Measurements from ENCODE around the gene GRB2.

DNA sequence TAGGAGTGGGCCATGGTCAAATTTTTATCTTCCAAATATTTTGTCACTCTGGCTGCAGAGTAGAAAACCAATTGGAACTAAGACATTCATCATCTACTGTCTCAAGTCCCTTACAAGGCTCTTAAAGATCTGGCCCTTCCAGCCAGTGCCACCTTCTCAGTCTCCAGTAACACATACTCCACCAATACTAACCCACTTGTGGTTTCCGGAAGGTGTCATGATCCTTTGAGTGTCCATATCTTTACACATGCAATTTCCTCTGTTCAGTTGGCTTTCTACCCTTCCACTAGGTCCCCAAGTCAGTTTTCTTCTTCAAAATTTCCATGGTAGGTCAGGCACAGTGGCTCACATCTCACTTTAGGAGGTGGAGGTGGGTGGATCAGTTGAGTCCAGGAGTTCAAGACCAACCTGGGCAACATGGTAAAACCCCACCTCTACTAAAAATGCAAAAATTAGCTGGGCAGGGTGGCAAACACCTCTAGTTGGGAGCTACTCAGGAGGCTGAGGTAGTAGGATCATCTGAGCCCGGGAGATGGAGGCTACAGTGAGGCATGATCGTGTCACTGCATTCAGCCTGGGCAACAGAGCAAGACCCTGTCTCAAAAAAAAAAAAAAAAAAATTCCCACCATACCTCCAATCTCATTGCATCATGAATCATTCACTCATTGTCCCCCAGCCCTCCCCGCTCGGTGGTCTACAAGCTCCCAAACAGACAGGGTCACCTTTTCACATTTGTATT, 6.0 kb upstream of the GRB2 start:
- TF ChIP-seq GATA3 (IDR thresholded peaks at IDR 0.05; ENCODE audit: low read depth, low read length) (no peak), GATA2 (IDR thresholded peaks at IDR 0.05; ENCODE audit: low read depth, low read length) (no peak)

All from SH-SY5Y (cell line).